SK-N-SH treated with all-trans-retinoic acid at 6 μM for 48 hours (cell line): ENCODE data around the gene LHX6.

Source experiments
- ATAC-seq: fragments of 200-7000 bp; cut with Tn5 transposase; 3 replicates; pipeline ENCODE4 v1.9.1; 2020; ENCODE audit warnings: mild to moderate bottlenecking, moderate library complexity
- BACH2 ChIP-seq: fragments of 250-450 bp; sonication (Bioruptor Pico); IDR thresholded peaks from 2 replicates; pipeline ENCODE4 v1.9.0; 2021; ENCODE audit warnings: mild to moderate bottlenecking, borderline replicate concordance
- CREB5 ChIP-seq: fragments of 250-450 bp; sonication (Bioruptor Pico); IDR thresholded peaks from 2 replicates; pipeline ENCODE4 v1.5.1; 2020; ENCODE audit warnings: low read depth, mild to moderate bottlenecking, moderate library complexity
- CSDC2 ChIP-seq: fragments of 250-450 bp; sonication (Bioruptor Pico); IDR thresholded peaks from 2 replicates; pipeline ENCODE4 v1.5.0; 2020; ENCODE audit warnings: mild to moderate bottlenecking, moderate library complexity
- ESRRG ChIP-seq: fragments of 250-450 bp; sonication (Bioruptor Pico); IDR thresholded peaks from 2 replicates; pipeline ENCODE4 v1.6.1; 2021; ENCODE audit warnings: mild to moderate bottlenecking
- GLIS3 ChIP-seq: fragments of 250-450 bp; sonication (Bioruptor Pico); IDR thresholded peaks from 2 replicates; pipeline ENCODE4 v1.5.0; 2020; ENCODE audit warnings: mild to moderate bottlenecking, moderate library complexity
- ISL1 ChIP-seq: fragments of 250-450 bp; sonication (Bioruptor Pico); IDR thresholded peaks from 2 replicates; pipeline ENCODE4 v2.1.2; 2022; ENCODE audit warnings: mild to moderate bottlenecking, moderate library complexity
- OSR1 ChIP-seq: fragments of 250-450 bp; sonication (Bioruptor Pico); IDR thresholded peaks from 2 replicates; pipeline ENCODE4 v1.8.0; 2022; ENCODE audit warnings: moderate library complexity, mild to moderate bottlenecking, inconsistent platforms
- POU6F1 ChIP-seq: fragments of 250-450 bp; sonication (Bioruptor Pico); IDR thresholded peaks from 2 replicates; pipeline ENCODE4 v1.8.0; 2021; ENCODE audit warnings: low read depth, mild to moderate bottlenecking, moderate library complexity, borderline replicate concordance
- PPARA ChIP-seq: fragments of 250-450 bp; sonication (Bioruptor Pico); IDR thresholded peaks from 2 replicates; pipeline ENCODE4 v1.5.0; 2020; ENCODE audit warnings: mild to moderate bottlenecking, borderline replicate concordance
- RARB ChIP-seq: fragments of 250-450 bp; sonication (Bioruptor Pico); IDR thresholded peaks from 2 replicates; pipeline ENCODE4 v1.8.0; 2021; ENCODE audit warnings: mild to moderate bottlenecking, moderate library complexity
- SNAI2 ChIP-seq: fragments of 250-450 bp; sonication (Bioruptor Pico); IDR thresholded peaks from 2 replicates; pipeline ENCODE4 v1.5.0; 2020; ENCODE audit warnings: mild to moderate bottlenecking, moderate library complexity
- TCF4 ChIP-seq: fragments of 250-450 bp; sonication (Bioruptor Pico); IDR thresholded peaks from 2 replicates; pipeline ENCODE4 v1.8.0; 2021; ENCODE audit warnings: mild to moderate bottlenecking, moderate library complexity, borderline replicate concordance
- TOX ChIP-seq: fragments of 250-450 bp; sonication (Bioruptor Pico); IDR thresholded peaks from 2 replicates; pipeline ENCODE4 v1.8.0; 2021; ENCODE audit warnings: mild to moderate bottlenecking, moderate library complexity, borderline replicate concordance
- ZC3H10 ChIP-seq: fragments of 250-450 bp; sonication (Bioruptor Pico); IDR thresholded peaks from 2 replicates; pipeline ENCODE4 v1.5.1; 2021; ENCODE audit warnings: mild to moderate bottlenecking, moderate library complexity
- ZFP3 ChIP-seq: fragments of 250-450 bp; sonication (Bioruptor Pico); IDR thresholded peaks from 2 replicates; pipeline ENCODE4 v1.5.0; 2020; ENCODE audit warnings: mild to moderate bottlenecking, moderate library complexity
- ZFP30 ChIP-seq: fragments of 450-650 bp; formaldehyde crosslinking; IDR thresholded peaks from 2 replicates; pipeline ENCODE4 v1.5.0; 2022; ENCODE audit warnings: mild to moderate bottlenecking, moderate library complexity
- ZNF565 ChIP-seq: fragments of 450-650 bp; formaldehyde crosslinking; conservative IDR thresholded peaks from 2 replicates; pipeline ENCODE4 v1.5.0; 2020; ENCODE audit warnings: low read depth, mild to moderate bottlenecking, moderate library complexity
- ZNF70 ChIP-seq: fragments of 450-650 bp; formaldehyde crosslinking; IDR thresholded peaks from 2 replicates; pipeline ENCODE4 v1.5.0; 2020; ENCODE audit warnings: mild to moderate bottlenecking, moderate library complexity
- TF ChIP-seq, protein P1 (sequence below): fragments of 250-450 bp; sonication (Bioruptor Pico); IDR thresholded peaks from 2 replicates; pipeline ENCODE4 v1.5.0; 2020; ENCODE audit warnings: mild to moderate bottlenecking, moderate library complexity
- TF ChIP-seq, protein P2 (sequence below): fragments of 250-450 bp; sonication (Bioruptor Pico); IDR thresholded peaks from 2 replicates; pipeline ENCODE4 v1.5.1; 2021; ENCODE audit warnings: mild to moderate bottlenecking, moderate library complexity

Gene LHX6

GRCh38 chr9:122206118-122207046, 22.4 kb downstream of the LHX6 start:
- TF ChIP-seq ZC3H10 (CRISPR knock-in tag) (no peak), ISL1 (CRISPR knock-in tag) (no peak)
- TF ChIP-seq, protein P1, sequence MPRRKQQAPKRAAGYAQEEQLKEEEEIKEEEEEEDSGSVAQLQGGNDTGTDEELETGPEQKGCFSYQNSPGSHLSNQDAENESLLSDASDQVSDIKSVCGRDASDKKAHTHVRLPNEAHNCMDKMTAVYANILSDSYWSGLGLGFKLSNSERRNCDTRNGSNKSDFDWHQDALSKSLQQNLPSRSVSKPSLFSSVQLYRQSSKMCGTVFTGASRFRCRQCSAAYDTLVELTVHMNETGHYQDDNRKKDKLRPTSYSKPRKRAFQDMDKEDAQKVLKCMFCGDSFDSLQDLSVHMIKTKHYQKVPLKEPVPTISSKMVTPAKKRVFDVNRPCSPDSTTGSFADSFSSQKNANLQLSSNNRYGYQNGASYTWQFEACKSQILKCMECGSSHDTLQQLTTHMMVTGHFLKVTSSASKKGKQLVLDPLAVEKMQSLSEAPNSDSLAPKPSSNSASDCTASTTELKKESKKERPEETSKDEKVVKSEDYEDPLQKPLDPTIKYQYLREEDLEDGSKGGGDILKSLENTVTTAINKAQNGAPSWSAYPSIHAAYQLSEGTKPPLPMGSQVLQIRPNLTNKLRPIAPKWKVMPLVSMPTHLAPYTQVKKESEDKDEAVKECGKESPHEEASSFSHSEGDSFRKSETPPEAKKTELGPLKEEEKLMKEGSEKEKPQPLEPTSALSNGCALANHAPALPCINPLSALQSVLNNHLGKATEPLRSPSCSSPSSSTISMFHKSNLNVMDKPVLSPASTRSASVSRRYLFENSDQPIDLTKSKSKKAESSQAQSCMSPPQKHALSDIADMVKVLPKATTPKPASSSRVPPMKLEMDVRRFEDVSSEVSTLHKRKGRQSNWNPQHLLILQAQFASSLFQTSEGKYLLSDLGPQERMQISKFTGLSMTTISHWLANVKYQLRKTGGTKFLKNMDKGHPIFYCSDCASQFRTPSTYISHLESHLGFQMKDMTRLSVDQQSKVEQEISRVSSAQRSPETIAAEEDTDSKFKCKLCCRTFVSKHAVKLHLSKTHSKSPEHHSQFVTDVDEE (CRISPR knock-in tag) = no peak
- ATAC-seq = peak; percentile 40

DNA sequence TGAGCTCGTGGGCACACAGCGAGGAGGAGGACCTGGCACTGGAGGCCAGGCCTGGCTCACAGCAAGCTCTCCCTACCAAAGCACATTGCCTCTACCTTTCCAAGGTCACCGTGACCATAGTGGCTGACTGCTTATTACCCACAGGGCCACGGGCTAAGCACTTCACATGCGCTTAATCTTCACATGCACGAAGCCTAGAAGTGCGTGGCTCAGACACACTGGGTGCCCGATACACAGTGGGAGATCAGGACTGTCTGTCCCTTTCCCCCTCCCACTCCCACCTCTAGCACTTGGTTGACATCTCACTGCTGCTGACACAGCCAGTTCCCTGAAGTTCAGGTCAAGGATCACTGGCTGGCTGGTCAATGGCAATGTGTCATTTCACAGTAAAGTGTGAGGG, 23.6 kb downstream of the LHX6 start:
- TF ChIP-seq ZFP3 (no peak), ESRRG (CRISPR knock-in tag) (no peak), ZNF70 (CRISPR knock-in tag) (no peak), PPARA (CRISPR knock-in tag) (no peak), ZFP30 (CRISPR knock-in tag) (no peak), TCF4 (CRISPR knock-in tag) (no peak), ISL1 (CRISPR knock-in tag) (no peak), RARB (no peak), SNAI2 (CRISPR knock-in tag) (no peak), GLIS3 (CRISPR knock-in tag) (no peak), OSR1 (no peak), CREB5 (no peak)
- TF ChIP-seq, protein P2, sequence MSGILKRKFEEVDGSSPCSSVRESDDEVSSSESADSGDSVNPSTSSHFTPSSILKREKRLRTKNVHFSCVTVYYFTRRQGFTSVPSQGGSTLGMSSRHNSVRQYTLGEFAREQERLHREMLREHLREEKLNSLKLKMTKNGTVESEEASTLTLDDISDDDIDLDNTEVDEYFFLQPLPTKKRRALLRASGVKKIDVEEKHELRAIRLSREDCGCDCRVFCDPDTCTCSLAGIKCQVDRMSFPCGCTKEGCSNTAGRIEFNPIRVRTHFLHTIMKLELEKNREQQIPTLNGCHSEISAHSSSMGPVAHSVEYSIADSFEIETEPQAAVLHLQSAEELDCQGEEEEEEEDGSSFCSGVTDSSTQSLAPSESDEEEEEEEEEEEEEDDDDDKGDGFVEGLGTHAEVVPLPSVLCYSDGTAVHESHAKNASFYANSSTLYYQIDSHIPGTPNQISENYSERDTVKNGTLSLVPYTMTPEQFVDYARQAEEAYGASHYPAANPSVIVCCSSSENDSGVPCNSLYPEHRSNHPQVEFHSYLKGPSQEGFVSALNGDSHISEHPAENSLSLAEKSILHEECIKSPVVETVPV (CRISPR knock-in tag) = no peak
- ATAC-seq = no peak

- TF ChIP-seq RARB = no peak
- no peak for TF ChIP-seq BACH2
- TF ChIP-seq ZNF565 (CRISPR knock-in tag) = no peak
- ATAC-seq = no peak
Observed at GRCh38 chr9:122204491-122204890, 24.3 kb downstream of the LHX6 start.

DNA sequence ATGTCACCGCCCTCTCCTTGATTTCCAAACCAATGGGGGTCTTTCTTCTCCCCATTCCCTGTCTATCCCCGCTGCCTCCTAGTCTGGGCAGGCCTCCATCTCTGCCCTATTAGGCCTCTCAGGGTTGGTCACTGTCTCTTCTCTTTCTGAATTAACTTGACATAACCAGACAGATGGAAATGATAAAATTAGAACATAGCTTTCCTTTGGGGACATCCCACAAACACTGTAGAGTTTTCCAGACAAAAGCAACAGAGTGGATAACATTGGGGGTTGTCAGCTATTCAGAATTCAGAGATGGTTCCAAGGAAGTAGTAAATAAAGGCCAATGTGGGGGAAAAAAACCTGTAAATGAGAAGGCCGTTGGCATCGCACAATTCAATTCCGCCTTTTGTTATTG, 24.7 kb downstream of the LHX6 start:
- peak; percentile 55 for ATAC-seq

GRCh38 chr9:122202111-122202510, 26.6 kb downstream of the LHX6 start:
- no peak; the same call in 1 of the 3 replicates for ATAC-seq
- TF ChIP-seq CSDC2 (CRISPR knock-in tag) = no peak

More for the DNA sequence above, 24.7 kb downstream of the LHX6 start:
- TF ChIP-seq ZNF565 (CRISPR knock-in tag) = no peak

- TF ChIP-seq, protein P1 (CRISPR knock-in tag) = no peak
- TF ChIP-seq TCF4 (CRISPR knock-in tag) (no peak), TOX (CRISPR knock-in tag) (no peak), POU6F1 (no peak)
- ATAC-seq = peak; percentile 56
Observed at GRCh38 chr9:122201641-122202040, 27.1 kb downstream of the LHX6 start.
